Activated T-cell treated with anti-CD3 and anti-CD28 coated beads for 1 hour (primary cell): ENCODE results near the gene CD248.

Experiments used
- DNase-seq: peaks from one replicate; pipeline ENCODE4 v3.0.0-alpha.2; 2020; ENCODE audit warnings: low read depth

CD248 gene

DNA sequence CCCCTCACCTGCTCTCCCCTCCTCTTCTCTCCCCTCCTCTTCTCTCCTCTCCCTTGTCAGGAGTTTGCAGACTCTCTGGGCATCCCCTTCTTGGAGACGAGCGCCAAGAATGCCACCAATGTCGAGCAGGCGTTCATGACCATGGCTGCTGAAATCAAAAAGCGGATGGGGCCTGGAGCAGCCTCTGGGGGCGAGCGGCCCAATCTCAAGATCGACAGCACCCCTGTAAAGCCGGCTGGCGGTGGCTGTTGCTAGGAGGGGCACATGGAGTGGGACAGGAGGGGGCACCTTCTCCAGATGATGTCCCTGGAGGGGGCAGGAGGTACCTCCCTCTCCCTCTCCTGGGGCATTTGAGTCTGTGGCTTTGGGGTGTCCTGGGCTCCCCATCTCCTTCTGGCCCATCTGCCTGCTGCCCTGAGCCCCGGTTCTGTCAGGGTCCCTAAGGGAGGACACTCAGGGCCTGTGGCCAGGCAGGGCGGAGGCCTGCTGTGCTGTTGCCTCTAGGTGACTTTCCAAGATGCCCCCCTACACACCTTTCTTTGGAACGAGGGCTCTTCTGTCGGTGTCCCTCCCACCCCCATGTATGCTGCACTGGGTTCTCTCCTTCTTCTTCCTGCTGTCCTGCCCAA is 40.7 kb downstream of the CD248 start:
- DNase-seq: no peak

DNA sequence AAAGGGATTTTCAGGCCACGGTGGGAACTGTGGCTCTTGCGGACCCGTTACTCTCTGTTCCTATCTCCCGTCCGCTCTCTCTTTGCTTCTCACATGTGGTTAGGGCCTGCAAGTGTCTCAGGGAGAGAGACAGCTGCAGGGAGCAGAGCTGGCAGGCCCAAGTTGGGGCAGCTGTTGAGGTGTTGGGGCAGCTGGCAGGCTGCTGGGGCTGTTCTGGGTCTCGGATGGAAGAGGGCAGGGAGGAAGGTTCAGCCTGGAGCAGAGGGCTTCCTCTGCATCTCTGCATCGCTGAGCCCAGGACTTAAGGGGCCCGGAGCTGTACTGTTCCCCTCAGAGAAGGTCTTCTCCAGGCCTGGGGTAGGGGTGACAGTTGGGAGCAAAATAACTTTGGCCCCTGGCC is 41.4 kb downstream of the CD248 start:
- no peak for DNase-seq

DNA sequence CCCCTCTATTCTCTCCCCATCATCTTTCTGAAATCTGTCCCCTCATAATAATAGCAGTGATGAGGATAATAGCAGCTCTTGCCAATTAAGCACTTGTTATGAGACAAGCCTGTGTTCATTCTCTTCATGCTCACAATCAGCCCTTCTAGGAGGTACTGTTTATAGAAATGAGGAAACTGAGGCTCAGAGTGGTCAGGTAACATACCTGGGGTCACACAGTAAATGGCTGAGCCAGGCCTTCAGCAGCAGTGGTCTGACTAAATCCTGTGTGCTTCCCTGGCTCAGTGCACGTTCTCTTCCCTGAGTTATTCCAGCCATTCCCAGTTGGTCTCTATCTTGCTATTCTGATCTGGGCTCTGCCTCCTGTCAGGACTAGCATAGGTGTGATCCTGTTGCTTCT is 42.6 kb downstream of the CD248 start:
- no peak for DNase-seq

DNA sequence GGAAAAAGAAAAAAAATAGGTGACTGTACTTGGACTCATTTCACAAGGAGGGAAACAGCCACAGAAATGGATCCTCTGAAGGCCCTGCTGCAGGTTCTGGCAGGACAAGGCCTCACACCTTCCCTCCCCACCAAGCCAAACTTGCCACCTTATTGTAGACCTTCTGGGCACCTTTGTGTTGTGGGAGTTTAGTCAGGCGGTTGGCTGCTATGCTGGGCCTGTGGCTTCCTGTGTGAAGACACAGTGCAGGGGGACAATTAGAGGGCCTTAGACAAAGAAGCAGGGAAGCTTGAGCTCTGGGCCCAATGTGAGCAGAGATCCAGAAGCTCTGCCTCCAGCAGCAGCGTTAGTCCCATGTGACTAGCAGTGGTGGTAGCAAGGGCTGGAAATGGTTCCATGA is 44.2 kb downstream of the CD248 start:
- no peak for DNase-seq

DNA sequence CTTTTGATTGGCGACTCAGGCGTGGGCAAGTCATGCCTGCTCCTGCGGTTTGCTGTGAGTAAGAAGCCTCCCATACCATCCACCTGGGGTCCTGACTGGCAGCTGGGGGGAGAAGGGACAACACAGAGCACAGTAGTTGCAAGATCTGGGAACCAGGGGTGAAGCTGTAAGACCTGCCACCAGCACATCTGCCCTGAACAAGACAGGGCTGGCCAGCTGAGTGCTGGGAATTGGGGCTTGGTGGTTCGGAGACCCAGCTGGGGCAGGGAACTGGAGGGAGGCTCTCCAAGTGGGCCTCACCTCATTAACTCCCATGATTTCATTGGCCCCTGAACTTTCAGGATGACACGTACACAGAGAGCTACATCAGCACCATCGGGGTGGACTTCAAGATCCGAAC is 45.0 kb downstream of the CD248 start:
- no peak for DNase-seq

DNA sequence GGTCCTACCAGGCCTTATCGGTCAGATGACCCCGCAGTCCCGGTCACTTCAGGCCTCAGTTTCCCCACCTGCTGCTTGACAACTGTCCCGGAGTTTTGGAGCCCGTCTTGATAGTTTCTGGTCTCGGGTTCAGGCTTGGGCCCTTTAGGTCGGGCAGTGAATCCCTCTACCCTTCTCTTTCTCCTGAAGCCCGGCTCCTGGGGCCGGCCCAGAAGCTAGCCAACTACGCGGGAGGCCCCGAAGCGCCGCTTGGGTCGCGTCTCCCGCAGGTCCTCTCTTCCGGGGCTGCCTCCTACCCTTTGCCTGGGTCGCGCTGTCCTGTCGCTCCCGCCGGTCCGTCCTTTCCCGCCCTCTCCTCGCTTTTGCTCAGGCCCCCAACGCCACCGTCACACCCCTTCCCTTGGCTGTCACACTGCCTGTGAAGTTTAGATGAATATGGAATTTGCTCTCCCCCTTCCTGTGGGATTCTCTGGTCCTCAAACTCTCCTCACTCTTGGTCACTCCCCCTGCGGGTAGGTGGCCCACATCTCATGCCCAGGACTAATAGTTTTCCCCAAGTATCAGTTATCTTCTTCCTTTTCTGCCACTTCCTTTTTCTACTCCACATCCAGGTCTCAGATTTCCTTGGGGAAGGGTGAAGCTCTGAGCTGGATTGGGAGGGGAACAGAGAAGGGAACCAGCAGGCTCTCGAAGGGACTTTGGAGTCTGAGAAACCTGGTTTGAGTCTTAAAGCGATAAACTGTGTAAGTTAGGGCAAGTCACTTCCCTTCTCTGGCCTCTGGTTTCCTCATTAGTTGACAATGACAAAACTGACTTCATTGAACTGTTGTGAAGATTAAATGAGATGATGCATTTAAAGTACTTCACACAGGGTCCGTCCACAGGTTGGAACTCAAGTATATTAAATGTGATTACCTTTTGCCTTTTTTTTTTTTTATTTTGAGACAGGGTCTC is 47.6 kb downstream of the CD248 start:
- DNase-seq: no peak

DNA sequence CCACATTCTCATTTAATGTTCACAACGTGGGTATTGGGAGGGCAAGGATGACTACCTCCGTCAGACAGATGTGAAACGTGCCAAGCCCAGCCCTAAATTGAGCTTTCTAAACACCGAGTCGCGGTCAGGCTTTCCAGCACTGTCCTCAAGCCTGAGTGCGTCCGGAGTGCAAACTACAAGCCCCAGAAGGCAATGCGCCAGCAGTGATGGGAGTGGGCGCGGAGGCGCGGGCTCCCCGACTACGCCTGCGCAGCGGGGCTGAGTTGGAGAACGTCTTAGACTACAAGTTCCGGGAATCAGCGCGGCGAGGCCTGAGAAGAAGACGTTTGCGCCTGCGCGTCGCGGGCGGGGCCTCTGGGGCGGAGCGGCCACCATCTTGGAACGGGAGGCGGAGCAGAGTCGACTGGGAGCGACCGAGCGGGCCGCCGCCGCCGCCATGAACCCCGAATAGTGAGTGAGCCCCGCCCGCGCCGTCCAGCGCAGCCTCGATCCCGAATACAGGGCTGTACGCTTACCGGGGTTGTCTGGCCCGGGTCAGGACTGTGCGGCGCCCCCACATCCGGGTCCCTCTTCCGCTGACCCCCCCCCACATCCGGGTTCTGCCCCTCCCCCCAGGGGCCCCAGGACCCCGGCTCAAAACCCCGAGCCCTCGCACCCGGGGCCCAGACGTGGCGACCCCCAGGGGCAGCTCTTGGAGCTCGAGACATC is 48.4 kb downstream of the CD248 start, which contains the start of gene RAB1B:
TSS of gene RAB1B (plus strand) at position 396 of the 708 bp plus-strand sequence. CDS start at position 437, 41 bp downstream.
- DNase-seq: peak; percentile 100

DNA sequence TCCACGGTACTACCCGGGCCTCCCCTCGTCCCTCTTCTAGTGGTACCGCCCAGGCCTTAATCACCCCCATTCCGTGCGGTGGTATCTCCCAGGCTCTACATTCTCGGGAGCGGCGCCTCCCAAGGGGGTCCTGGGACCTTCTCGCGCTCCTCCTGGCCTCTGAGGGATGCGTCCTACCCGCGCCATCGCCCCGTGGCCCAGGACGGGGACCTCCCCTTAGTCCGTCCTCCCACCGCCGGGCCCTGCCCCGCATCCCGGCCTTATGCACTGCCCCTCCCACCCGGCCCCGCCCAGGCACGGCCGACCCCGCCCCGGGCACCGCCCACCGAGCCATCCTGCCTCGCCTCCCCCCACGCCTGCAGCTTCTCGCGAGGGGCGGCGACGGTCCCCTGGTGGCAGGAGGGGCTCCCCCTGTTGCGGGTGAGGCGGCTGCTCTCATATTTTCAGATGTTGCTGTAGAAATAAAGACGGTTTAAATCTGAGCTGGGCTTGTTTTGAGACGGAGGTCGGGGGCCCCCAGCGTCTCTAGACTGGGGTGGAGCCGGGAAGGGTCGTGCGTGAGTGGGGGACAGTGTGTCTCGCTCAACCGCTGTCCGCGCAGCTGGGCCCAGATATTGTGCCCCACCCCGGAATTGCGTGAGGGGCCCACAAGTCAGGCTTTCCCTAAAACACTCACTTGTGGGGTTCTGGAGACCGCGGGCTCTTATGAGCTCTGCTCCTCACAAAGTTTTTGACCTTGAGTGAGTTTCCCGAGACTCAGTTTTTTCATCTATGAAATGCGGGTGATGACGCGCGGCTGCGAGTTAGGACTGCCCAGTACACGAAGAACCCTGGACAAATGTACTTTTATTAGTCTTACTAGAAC is 49.2 kb downstream of the CD248 start:
- peak; percentile 75 for DNase-seq

DNA sequence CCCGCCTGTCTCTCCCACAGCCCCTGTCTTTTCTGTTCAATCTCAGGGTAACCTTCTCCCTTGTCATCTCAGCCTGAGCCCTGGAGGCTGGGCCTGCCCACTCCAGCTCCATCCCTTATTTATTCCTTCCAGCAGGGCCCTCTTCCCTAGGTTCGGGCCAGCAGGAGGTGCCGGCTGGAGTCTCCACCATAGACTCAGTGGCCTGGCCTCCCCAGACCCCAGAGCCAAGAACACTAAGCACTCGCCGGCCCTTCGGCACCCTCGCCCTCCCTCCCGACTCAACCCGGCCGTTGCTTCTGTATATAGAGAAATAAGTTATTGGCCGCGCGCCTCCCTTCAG is 49.8 kb downstream of the CD248 start:
- no peak for DNase-seq

DNA sequence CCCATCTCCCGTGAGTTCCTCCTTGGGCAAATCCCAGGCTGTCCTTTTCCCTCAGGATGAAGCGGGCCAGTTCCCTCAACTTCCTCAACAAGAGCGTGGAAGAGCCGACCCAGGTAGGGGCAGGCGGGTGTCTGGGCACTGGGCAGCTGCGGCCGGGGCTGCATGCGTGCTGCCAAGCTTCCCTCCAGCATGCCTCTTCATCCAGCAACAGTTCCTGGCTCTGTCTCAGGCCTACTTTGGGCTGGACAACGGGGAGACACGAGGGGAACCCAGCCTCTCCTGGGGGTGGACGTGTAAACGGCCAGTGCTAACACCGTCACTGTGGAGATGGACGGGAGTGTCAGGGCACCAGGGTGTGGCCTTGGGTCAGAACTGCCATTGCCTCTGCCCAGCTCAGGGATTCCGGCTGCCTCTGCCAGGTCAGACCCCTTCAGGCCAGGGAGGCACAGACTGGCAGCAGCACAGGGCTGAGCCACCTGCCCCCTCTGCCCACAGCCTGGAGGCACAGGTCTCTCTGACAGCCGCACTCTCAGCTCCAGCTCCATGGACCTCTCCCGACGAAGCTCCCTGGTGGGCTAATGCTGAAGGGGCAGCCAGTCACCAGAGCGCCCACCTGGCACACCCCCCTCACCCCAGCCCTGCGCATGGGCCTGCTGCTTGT is 50.3 kb downstream of the CD248 start:
- no peak for DNase-seq

DNA sequence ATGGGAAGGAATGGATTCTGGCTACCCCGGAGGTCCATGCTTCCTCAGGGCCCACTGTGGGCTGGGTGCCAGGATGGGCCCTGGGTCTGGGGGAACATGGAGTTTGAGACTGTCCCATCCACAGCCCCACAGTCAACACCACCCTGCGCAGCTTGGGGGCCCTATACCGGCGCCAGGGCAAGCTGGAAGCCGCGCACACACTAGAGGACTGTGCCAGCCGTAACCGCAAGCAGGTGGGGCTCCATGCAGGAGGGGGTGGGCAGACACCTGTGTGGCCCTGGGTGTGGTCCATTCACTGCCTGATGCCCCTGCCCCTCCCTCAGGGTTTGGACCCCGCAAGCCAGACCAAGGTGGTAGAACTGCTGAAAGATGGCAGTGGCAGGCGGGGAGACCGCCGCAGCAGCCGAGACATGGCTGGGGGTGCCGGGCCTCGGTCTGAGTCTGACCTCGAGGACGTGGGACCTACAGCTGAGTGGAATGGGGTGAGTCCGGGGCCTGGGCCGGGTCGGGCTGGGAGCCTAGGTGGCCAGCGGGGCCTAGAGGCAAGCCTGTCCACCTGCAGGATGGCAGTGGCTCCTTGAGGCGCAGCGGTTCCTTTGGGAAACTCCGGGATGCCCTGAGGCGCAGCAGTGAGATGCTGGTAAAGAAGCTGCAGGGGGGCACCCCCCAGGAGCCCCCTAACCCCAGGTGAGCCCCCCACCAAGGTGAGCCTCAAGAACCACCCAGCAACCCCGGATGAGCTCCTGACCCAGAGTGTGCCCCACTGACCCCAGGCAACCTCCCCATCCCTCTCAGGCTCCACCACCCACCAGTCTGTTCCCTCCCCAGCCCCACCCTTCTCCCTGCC is 51.1 kb downstream of the CD248 start:
- DNase-seq: no peak

DNA sequence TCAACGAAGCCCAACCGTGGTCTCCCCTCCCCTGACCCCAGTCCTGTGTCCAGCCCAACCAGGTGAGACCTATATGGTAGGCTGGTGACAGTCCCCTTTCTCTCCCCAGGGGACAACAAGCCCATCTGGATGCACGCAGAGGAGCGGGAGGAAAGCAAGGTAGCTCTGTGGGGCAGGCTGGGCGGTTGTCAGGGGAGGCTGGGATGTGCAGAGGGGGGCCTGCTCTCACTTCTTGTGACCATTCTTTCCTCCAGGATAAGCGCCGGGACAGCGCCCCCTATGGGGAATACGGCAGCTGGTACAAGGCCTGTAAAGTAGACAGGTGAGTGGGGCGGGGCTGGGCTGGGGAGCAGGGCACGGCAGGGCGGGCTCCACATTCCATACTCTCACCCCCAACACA is 51.9 kb downstream of the CD248 start:
- DNase-seq: no peak
